NCI-H69 (cell line): ENCODE data around the gene EIF1.
"Not testable (repeated sequence)": the region's sequence is repeated elsewhere in the genome, so short reads cannot be mapped to it uniquely, and the experiment has no call there.

ENCODE experiments used
- DNase-seq: peaks from one replicate; lab custom pipeline; 2025; lab: John Stamatoyannopoulos, UW

Gene EIF1

GRCh38 chr17:41700843-41701242, 12.2 kb downstream of the EIF1 start:
- DNase-seq = not testable (repeated sequence)

- no peak for DNase-seq
Measured at GRCh38 chr17:41702712-41703111, 14.0 kb downstream of the EIF1 start.

GRCh38 chr17:41705271-41705991, 16.7 kb downstream of the EIF1 start:
- DNase-seq = peak; percentile 66

GRCh38 chr17:41707803-41708669, 19.4 kb downstream of the EIF1 start:
- DNase-seq = no peak

- peak; percentile 83 for DNase-seq
Measured at GRCh38 chr17:41710472-41711090, 21.9 kb downstream of the EIF1 start.

GRCh38 chr17:41711669-41712400, 23.1 kb downstream of the EIF1 start, which contains the start of gene GAST:
TSS of gene GAST (plus strand) at chr17:41712331. CDS start at chr17:41715437, 3,106 bp downstream.
- no peak for DNase-seq

- no peak for DNase-seq
Measured at GRCh38 chr17:41717408-41718286, 29.0 kb downstream of the EIF1 start.

GRCh38 chr17:41718287-41718645, 29.6 kb downstream of the EIF1 start:
- no peak for DNase-seq

- DNase-seq = no peak
Measured at GRCh38 chr17:41722231-41722630, 33.5 kb downstream of the EIF1 start.

GRCh38 chr17:41723801-41724475, 35.3 kb downstream of the EIF1 start:
- DNase-seq = no peak

- peak; percentile 64 for DNase-seq
Measured at GRCh38 chr17:41724476-41725050, 35.9 kb downstream of the EIF1 start.

GRCh38 chr17:41725134-41725533, 36.4 kb downstream of the EIF1 start:
- no peak for DNase-seq

GRCh38 chr17:41728056-41728455, 39.4 kb downstream of the EIF1 start:
- DNase-seq = no peak

- DNase-seq = peak; percentile 45
Measured at GRCh38 chr17:41730479-41730878, 41.8 kb downstream of the EIF1 start.

- no peak for DNase-seq
Measured at GRCh38 chr17:41731836-41732235, 43.2 kb downstream of the EIF1 start.

GRCh38 chr17:41733348-41734138, 44.9 kb downstream of the EIF1 start:
- no peak for DNase-seq

GRCh38 chr17:41734139-41734948, 45.7 kb downstream of the EIF1 start, which contains the start of gene HAP1:
TSS of gene HAP1 (minus strand) at chr17:41734643. CDS start at chr17:41734634, 9 bp downstream.
- DNase-seq = peak; percentile 64

GRCh38 chr17:41734949-41735313, 46.2 kb downstream of the EIF1 start:
- peak; percentile 64 for DNase-seq
